ENCODE measurements around the gene FGF5.
"Not testable (repeated sequence)": the region's sequence is repeated elsewhere in the genome, so short reads cannot be mapped to it uniquely, and the experiment has no call there.

FGF5 gene

GRCh38 chr4:80302616-80303223, 36.3 kb downstream of the FGF5 start:
- DNase-seq, result no peak

- no peak for DNase-seq
These were observed 39.0 kb downstream of the FGF5 start for GRCh38 chr4:80305466-80305865.

DNA sequence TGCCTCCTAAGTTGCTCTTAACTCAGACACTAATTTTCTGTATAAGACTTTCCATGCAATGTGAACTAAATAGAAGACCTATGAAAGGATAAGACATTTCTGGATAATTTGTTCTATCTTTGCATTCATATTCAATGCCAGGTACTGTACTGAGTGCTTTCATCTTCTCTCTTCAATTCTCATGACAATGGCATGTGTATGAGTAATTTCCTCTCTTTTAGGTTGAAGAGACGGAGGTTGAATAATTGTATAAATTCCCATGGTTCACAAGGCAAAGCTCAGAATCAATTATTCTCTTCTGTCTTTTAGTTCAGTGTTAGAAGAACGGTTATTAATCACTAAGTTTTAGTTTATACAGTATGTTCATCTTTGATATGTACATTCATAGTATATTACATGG, 39.8 kb downstream of the FGF5 start:
- no peak for DNase-seq

DNA sequence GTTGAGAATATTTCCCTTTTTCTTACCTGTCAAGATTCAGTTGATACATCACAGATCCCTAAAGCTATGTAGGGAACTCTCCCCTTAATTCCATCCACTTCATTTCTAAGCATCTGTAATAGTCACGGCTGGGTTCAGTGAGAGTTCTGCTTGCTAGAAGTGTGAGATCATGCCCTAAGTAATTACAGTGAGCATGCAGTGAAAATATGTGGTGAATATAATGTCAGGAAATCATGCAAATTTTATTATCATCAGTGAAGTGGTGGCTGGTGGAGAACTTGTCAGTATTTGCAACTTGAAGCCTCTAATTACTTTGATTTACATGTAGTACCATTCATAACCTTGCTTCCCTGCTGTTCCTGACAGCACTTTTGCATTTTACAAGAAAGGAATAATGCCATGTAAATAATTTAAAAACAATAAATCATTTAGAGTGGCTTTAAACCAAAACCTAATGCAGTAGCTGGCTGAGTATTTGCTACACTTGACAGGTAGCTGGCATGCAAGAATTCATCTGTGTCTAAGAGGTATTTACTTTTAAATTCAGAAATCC, 40.8 kb downstream of the FGF5 start:
- no peak for DNase-seq

DNA sequence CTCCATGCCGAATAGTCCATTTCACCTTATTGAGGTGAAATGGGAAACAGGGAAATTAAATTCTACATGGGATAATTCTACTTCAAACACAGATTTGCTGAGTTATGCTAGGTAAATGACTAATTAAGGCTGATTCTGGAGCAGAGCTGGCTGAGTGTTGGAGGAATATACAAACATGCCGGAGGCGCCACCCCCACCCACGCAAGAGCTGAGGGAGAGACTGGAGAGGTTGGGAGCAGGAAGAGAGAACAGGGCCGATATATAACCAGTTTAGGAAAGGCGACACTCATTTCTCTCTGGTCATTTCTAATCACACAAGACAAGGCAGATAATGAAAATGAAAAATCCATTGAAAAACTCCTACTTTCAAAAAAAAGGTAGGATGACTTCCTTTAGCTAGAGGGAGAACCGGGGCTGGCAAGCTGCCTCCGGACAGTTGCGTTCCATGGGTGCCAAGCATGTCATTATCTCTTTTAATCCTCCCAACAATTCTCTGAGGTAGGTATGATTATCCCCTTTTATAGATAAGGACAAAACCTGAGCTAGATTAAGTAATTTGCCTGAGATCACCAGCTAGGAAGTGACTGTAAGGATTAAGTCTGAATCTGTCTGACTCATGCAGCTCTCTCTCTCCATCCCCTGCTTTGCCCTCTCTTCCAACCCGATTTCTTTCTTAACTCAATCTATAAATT, 41.5 kb downstream of the FGF5 start:
- DNase-seq, result no peak

GRCh38 chr4:80308466-80308822, 42.0 kb downstream of the FGF5 start:
- no peak for DNase-seq

GRCh38 chr4:80309294-80310004, 43.0 kb downstream of the FGF5 start:
- DNase-seq, result no peak

DNA sequence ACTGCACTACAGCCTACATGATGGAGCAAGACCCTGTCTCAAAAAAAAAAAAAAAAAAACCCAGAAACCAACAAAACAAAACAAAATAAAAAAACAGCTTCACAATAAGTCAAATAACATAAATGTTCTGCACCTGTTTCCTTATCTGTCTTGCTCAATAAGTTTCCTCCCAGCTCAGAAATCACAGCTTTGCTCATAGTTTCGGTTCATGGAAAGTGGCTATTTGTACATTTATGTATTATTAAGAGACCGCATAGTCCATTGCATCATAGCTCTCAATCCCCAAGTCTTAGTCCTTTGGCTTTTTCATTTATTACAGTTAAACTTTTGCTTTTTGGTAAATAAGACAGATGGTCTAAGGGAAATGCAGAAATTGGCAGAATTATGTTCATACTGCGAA, 44.7 kb downstream of the FGF5 start:
- no peak for DNase-seq

DNA sequence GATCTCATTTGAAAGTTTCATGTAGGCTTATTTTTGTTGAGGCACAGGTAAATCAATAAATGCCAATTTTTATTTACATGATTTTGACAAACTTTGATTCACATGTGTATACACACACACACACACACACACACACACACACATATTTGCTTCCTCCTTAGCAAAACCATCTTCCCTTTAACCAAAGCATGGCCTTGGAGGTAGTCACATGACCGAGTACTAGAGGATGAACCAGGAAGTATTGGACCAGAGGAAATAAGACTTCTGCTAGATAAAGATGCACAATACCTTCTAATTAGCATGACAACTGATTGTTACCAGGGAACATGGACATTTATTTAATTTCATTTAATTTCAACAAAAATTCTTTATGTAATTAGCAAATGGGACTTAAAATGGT, 45.7 kb downstream of the FGF5 start:
- DNase-seq, result no peak

DNA sequence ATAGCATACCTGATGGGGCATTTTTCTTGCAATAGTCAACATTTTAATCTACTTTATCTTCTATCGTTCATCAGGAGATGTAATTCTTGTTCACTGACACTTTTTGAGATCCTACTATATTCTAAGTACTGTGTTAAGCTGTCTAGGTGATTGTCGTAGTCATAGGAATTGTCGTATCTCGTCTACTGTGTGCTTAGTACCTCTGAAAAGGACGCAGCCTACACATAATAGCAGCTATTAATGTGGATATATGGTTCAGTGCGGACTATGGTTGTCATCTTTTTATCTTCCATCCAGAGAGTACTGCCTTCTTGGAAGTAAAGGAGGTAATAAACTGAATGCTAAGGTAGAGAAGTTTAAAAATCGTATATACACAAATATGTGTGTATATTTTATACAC, 47.2 kb downstream of the FGF5 start:
- no peak for DNase-seq

DNA sequence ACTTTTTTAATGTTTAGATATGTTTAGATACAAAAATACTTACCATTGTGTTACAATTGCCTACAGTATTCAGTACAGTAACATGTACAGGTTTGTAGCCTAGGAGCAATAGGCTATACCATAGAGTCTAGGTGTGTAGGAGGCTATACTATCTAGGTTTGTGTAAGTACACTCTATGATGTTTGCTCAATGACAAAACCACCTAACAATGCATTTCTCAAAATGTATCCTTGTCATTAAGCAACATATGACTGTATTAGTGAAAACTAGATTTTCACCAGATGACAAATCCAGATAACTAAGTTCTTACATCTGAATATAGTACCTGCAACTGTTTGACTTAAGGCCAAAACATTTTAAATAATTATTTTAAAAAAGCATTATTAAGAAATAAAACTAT, 49.4 kb downstream of the FGF5 start:
- DNase-seq, result not testable (repeated sequence)

GRCh38 chr4:80321341-80321740, 54.9 kb downstream of the FGF5 start:
- no peak for DNase-seq

DNA sequence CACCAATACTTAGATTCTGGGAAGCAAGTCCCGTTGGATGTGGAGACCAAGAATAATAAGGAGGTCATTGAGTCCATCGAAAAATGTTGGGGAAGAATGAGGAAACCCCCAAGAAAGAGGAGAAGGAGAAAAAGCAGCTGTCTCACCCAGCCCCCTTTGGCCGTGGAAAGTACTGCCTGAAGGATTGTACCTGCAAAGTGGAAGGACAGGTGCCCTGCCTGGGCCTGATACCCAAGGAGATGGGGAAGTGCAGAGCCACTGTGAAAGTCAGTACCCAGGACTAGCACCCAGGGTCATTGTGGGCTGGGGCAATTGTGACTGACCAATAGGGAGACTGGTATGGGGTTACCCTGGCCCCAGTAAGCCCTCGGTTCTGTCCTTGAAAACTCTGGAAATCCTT, 55.3 kb downstream of the FGF5 start:
- no peak for DNase-seq

GRCh38 chr4:80322716-80323115, 56.3 kb downstream of the FGF5 start:
- no peak for DNase-seq

- DNase-seq, result no peak
These were observed 57.7 kb downstream of the FGF5 start for GRCh38 chr4:80324171-80324570.

DNA sequence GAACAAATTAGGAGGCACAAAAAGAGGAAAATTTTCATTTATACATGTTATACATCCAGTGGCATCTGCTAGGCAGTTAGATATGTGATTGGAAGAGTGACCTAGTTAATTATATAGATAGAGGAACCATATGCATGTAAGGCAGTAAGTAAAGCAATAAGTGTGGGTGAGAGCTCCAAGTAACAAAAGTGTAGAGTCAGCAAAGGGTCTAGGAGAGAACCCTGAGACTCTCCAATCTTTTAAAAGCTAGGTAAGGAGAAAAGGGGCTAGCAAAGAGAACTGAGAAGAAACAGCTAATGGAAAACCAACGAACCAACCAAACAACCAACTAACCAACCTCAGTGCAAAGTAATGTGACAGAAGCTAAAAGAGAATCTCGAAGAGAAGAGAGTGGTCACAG, 65.2 kb downstream of the FGF5 start:
- no peak for DNase-seq

DNA sequence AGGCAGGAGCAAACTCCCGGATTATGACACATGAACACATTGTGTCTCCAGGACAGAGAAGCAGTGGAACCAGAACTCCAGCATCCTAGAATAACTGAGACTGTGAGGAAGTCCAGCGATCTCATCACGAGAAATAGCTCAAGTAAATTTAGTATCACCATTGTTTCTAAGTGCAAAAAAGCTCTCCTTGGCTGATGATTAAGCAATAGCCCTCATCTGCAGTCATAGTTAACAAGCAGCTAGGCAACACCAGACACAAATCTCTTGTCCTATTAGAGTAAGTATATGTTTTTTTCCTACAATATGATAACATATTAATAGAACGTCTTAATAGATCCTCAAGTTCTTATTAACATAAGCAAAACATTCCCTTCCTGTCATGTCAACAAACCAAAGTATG, 66.7 kb downstream of the FGF5 start:
- DNase-seq, result no peak

- DNase-seq, result no peak
These were observed 68.1 kb downstream of the FGF5 start for GRCh38 chr4:80334568-80334967.

GRCh38 chr4:80335226-80335553, 68.7 kb downstream of the FGF5 start:
- DNase-seq, result no peak

DNA sequence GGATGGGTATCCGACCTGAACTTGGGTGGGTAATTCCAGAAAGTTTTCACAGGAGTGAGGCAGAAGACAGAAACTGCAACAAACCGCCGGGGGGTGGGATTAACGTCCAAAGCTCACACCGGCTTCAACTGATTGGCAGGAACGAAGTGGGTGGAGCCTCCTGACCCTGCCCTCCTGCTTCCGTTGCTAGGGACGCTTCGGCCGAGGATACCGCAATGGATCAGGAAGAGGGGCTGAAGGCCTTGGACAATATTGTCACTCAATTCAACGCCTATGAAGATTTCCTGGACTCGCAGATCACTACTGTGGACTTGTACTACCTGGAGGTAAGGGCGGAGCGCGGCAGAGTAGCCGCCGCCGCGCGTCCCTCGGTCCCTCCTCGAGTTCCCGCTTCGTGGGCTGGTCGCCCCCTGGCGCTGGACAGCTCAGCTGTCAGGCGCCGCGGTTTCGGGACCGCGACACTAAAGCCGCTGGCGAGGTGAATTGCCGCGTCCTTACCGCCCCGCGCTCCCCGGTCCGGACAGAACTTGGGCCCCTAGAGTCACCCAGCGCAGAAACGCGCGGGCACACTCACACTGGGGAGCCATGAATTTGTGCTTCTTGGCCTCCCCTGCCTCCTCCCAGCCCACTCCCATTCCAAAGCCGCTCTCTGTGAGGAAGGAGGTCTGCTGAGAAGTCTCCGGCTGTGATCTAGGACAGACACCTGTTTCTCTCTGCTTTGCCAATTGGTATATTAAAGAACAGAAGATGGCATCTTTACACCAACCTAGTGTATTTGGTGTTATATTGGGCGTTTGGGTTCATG, 69.3 kb downstream of the FGF5 start, which contains the start of gene CFAP299:
Gene CFAP299, plus strand, starts transcription at position 177 of the 805 bp plus-strand sequence.
- peak; percentile 46 for DNase-seq

- DNase-seq, result no peak
These were observed 70.1 kb downstream of the FGF5 start for GRCh38 chr4:80336582-80336981.

DNA sequence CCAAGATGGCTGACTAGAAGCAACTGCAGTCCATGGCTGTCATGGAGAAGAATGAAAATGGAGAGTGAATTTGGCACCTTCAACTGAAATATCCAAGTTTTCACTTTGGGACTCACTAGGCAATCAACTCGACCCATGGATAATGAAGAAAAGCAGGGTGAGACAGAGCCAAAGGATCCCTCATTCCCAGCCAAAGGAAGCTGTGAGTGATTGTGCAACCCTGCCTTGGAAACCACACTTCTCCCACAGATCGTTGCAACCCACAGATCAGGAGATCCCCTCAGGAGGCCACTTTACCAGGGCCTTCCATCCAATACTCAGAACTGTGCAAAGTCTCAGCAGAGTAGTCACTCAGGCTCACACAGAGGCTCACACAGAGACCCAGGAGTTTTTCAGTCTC, 73.6 kb downstream of the FGF5 start:
- DNase-seq, result no peak

Measured in activated CD8-positive, alpha-beta memory T cell treated with anti-CD3 and anti-CD28 coated beads, Interleukin-2, amount 50 U/mL, for 4 hours (primary cell).